ENCODE results near the gene ASPSCR1. TPM values are rescaled to one million over a fixed set of nuclear protein-coding genes. Genes with fewer than 3 reads are reported as not detected.

Gene ASPSCR1
- total RNA-seq, 2 donors from 2014 or later: 20.6 to 41.3 TPM

DNA sequence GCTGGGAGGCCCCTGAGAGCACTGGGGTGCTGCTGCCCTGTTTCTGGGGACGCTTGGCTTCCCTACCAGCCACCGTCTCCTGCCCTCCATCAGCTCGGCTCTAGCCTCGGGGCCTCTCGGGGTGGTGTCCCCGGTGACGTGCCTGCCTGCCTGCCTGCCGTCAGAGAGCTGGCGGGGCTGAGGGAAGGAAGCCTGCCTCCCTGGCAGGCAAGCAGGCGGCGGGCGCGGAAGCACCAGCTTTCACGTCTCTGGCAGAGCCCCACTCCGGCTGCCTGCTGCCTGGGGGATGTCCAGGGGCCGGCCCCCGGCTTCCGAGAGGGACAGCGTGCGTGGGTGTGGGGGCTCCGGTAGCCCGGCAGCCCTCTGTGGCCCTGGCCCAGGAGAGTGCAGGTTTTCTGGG lies 35.9 kb downstream of the ASPSCR1 start:
- Histone ChIP-seq H3K4me3 (peak overlapping the region; percentile 47), H3K27me3 (replicated peaks; ENCODE audit: insufficient read depth) (no peaks in the 10 kb centered on the region), H3K36me3 (no peaks in the 10 kb centered on the region), H3K27ac (peak overlapping the region; percentile 72 to 75), H3K9me3 (no peaks in the 10 kb centered on the region), H3K4me1 (ENCODE audit: control insufficient read depth in 1 of 2, low read depth in 2 of 2) (peaks cover 3 to 20% of the 10 kb centered on the region in 2 donors)
- ATAC-seq (ENCODE audit: insufficient number of reproducible peaks, low FRiP score, low read depth) (peak; percentile 34), DNase-seq (ENCODE audit: low spot score) (no peak)
- TF ChIP-seq, protein P1, sequence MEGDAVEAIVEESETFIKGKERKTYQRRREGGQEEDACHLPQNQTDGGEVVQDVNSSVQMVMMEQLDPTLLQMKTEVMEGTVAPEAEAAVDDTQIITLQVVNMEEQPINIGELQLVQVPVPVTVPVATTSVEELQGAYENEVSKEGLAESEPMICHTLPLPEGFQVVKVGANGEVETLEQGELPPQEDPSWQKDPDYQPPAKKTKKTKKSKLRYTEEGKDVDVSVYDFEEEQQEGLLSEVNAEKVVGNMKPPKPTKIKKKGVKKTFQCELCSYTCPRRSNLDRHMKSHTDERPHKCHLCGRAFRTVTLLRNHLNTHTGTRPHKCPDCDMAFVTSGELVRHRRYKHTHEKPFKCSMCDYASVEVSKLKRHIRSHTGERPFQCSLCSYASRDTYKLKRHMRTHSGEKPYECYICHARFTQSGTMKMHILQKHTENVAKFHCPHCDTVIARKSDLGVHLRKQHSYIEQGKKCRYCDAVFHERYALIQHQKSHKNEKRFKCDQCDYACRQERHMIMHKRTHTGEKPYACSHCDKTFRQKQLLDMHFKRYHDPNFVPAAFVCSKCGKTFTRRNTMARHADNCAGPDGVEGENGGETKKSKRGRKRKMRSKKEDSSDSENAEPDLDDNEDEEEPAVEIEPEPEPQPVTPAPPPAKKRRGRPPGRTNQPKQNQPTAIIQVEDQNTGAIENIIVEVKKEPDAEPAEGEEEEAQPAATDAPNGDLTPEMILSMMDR (IDR thresholded peaks at IDR 0.05): no peak

- DNase-seq (ENCODE audit: low spot score): no peak
- Histone ChIP-seq H3K27me3 (replicated peaks; ENCODE audit: insufficient read depth) (no peaks in the 10 kb centered on the region), H3K27ac (peak overlapping the region; percentile 72 to 75), H3K4me1 (ENCODE audit: control insufficient read depth in 1 of 2, low read depth in 2 of 2) (peaks cover 3 to 19% of the 10 kb centered on the region in 2 donors), H3K9me3 (no peaks in the 10 kb centered on the region), H3K36me3 (no peaks in the 10 kb centered on the region), H3K4me3 (peak overlapping the region; percentile 47)
- TF ChIP-seq, protein P1 (IDR thresholded peaks at IDR 0.05): no peak
- no peak for ATAC-seq (ENCODE audit: insufficient number of reproducible peaks, low FRiP score, low read depth)
These were observed 36.4 kb downstream of the ASPSCR1 start for GRCh38 chr17:82013772-82014321.

GRCh38 chr17:82014432-82014831 lies 37.0 kb downstream of the ASPSCR1 start:
- H3K9me3 ChIP-seq: no peaks in the 10 kb centered on the region
- no peaks in the 10 kb centered on the region for H3K27me3 ChIP-seq (replicated peaks; ENCODE audit: insufficient read depth)
- peaks cover 3 to 19% of the 10 kb centered on the region in 2 donors for H3K4me1 ChIP-seq (ENCODE audit: control insufficient read depth in 1 of 2, low read depth in 2 of 2)
- ATAC-seq (ENCODE audit: insufficient number of reproducible peaks, low FRiP score, low read depth) (no peak), DNase-seq (ENCODE audit: low spot score) (no peak)
- no peak overlapping the region for H3K4me3 ChIP-seq
- no peak overlapping the region for H3K27ac ChIP-seq
- TF ChIP-seq, protein P1 (IDR thresholded peaks at IDR 0.05): no peak
- no peaks in the 10 kb centered on the region for H3K36me3 ChIP-seq

DNA sequence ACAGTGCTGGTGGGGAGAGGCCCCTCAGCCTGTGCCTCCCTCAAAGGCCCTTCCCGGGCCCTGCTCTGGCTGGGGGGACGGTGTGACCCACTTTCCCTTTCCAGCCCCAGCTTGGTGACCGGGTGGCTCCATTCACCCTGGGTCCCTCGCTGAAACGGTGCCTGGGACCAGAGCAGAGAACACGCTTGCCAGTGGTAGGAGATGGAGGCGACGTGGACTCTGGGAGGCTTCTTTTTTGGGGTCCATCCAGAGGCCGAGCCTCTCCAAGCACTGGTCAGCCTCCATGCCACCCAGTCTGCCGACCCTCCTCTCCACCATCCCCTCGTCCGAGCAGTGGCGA lies 37.5 kb downstream of the ASPSCR1 start:
- H3K36me3 ChIP-seq: no peaks in the 10 kb centered on the region
- H3K4me1 ChIP-seq (ENCODE audit: control insufficient read depth in 1 of 2, low read depth in 2 of 2): peaks cover 3 to 19% of the 10 kb centered on the region in 2 donors
- TF ChIP-seq, protein P1 (IDR thresholded peaks at IDR 0.05): no peak
- H3K4me3 ChIP-seq: no peak overlapping the region
- no peaks in the 10 kb centered on the region for H3K9me3 ChIP-seq
- H3K27ac ChIP-seq: no peak overlapping the region
- DNase-seq (ENCODE audit: low spot score): no peak
- no peaks in the 10 kb centered on the region for H3K27me3 ChIP-seq (replicated peaks; ENCODE audit: insufficient read depth)
- no peak for ATAC-seq (ENCODE audit: insufficient number of reproducible peaks, low FRiP score, low read depth)

- no peak overlapping the region for H3K27ac ChIP-seq
- H3K27me3 ChIP-seq (replicated peaks; ENCODE audit: insufficient read depth): no peaks in the 10 kb centered on the region
- no peak overlapping the region for H3K4me3 ChIP-seq
- TF ChIP-seq, protein P1 (IDR thresholded peaks at IDR 0.05): no peak
- ATAC-seq (ENCODE audit: insufficient number of reproducible peaks, low FRiP score, low read depth) (no peak), DNase-seq (ENCODE audit: low spot score) (no peak)
- no peaks in the 10 kb centered on the region for H3K9me3 ChIP-seq
- peaks cover 3 to 19% of the 10 kb centered on the region in 2 donors for H3K4me1 ChIP-seq (ENCODE audit: control insufficient read depth in 1 of 2, low read depth in 2 of 2)
- no peaks in the 10 kb centered on the region for H3K36me3 ChIP-seq
These were observed 38.0 kb downstream of the ASPSCR1 start for GRCh38 chr17:82015311-82015971.

Measured in thoracic aorta (tissue), 2 donors.